ENCODE data around the gene UACA.

Gene UACA

DNA sequence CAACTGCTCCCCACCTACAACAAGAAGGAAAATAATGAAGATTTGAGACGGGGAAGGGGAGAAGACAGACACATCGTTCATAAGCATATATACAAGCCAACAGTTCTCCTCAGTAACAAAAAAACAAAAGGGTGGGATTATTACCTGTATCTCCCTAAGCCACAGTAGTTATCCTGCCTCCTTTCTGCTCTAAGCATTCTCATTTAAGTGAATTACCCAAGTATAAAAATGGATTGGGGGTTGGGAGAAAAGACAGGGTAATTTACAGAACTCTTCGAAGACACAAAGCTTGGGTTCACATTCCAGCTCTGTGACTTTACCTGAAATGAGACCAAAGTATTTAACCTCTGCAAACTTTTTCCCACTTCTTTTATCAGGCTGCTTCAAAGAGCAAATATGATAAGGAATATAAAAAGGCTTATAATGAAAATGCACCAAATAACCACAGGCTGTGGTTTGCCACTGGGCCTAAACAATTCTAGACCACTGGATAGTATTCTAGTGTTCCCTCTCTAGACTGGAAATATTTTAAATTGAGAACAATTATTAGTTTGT is 64.4 kb downstream of the UACA start:
- no peak for DNase-seq (ENCODE audit: low read depth, low spot score)
- H3K4me3 ChIP-seq (ENCODE audit: low read depth, low read length), result no peak overlapping the region
- in situ Hi-C loops (cut with HindIII; ENCODE audit: low sequenced_read_pairs), result no loop called here
- TF ChIP-seq, protein P1, sequence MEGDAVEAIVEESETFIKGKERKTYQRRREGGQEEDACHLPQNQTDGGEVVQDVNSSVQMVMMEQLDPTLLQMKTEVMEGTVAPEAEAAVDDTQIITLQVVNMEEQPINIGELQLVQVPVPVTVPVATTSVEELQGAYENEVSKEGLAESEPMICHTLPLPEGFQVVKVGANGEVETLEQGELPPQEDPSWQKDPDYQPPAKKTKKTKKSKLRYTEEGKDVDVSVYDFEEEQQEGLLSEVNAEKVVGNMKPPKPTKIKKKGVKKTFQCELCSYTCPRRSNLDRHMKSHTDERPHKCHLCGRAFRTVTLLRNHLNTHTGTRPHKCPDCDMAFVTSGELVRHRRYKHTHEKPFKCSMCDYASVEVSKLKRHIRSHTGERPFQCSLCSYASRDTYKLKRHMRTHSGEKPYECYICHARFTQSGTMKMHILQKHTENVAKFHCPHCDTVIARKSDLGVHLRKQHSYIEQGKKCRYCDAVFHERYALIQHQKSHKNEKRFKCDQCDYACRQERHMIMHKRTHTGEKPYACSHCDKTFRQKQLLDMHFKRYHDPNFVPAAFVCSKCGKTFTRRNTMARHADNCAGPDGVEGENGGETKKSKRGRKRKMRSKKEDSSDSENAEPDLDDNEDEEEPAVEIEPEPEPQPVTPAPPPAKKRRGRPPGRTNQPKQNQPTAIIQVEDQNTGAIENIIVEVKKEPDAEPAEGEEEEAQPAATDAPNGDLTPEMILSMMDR (IDR thresholded peaks at IDR 0.05; ENCODE audit: low read depth, low read length), result no peak

DNA sequence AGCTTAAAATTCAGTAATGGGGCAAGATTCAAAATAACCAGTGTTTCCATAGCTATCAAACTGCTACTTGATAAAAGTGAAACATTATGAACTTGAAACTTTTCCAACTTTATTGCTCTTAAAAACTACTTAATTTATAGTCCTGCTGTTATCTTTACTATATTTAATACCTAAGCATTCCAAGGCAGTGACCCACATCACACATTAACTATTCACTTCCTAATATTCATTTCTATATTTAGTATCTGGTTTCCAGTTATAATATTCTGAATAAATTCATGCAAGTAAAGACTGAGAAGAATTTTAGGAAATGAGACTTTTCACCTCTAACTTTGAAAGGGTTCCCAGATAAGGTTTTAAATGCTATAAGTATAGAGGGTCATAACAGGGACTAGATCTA is 64.9 kb downstream of the UACA start:
- no peak for DNase-seq (ENCODE audit: low read depth, low spot score)
- in situ Hi-C loops (cut with HindIII; ENCODE audit: low sequenced_read_pairs), result no loop called here
- TF ChIP-seq, protein P1 (IDR thresholded peaks at IDR 0.05; ENCODE audit: low read depth, low read length), result no peak
- H3K4me3 ChIP-seq (ENCODE audit: low read depth, low read length), result no peak overlapping the region

DNA sequence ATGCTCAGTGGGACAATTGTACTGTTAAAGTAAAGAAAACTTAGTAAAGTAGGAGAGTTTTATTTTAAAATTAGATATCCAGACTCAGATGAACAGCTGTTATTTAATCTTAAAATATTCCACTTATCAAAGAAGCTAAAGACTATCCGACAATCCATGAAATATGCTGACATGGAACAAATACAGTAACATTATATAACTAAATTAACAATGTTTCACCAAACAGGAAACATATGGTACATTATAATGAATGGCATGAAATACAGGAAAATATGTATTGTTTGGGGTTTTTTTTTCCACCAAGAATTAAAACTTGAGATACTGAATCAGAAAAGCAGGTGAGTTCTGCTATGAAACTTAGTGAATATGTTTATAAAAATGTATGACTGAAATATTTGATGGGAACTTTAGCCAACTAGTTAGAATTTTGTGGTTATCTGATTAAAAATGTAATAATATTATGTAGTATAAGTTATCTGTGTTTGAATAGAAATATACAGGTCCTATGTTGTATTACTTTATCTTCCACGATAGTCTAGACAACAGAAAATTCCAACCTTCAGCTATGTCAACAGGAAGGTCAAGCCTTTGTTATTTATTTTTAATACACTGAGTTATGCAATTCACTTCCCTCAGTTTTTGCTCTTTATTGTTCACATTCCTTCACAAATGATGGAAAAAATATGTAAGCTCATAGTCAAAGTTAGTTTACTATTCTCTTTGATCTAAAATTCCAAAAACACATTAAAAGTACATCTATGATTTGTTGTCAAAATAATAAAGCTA is 72.7 kb downstream of the UACA start:
- in situ Hi-C loops (cut with HindIII; ENCODE audit: low sequenced_read_pairs), result no loop called here
- H3K4me3 ChIP-seq (ENCODE audit: low read depth, low read length), result no peak overlapping the region
- no peak for DNase-seq (ENCODE audit: low read depth, low spot score)
- TF ChIP-seq, protein P1 (IDR thresholded peaks at IDR 0.05; ENCODE audit: low read depth, low read length), result no peak

DNA sequence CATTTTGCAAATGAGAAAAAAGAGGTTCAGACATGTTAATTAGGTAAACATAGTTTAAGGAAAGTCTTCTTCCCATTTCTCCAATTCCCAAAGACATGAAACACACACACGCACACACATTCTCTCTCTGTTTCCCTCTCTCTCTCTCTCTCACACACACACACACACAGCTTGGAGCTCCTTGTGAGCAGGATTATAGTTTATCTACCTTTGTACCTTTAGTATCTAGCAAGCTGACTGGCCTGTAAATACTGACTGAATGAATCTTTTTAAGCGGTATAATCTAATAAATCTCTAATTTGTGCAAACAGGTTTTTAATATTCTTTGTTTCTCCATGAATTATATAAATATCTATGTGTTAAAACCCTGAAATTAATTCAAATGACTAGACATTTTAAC is 73.3 kb downstream of the UACA start:
- DNase-seq (ENCODE audit: low read depth, low spot score), result no peak
- no peak overlapping the region for H3K4me3 ChIP-seq (ENCODE audit: low read depth, low read length)
- TF ChIP-seq, protein P1 (IDR thresholded peaks at IDR 0.05; ENCODE audit: low read depth, low read length), result no peak
- in situ Hi-C loops (cut with HindIII; ENCODE audit: low sequenced_read_pairs), result no loop called here

DNA sequence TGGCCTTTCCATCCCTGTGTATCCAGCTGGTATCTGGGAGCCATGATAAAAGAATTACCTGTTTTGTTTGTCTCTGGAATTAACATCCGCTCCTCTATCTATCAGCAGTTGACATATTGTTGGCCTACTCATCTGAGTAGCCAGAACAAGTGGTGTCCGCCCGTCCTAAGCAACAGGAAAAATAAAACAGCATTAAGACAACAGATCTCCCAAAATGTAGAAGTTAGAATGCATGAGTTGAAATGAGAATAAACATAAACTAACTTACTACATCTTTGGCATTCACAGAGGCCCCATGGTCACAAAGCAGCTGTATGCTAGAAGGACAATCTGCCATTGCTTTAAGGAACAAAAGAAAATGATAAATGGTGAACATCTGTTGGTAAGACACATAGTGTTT is 75.9 kb downstream of the UACA start:
- no peak for DNase-seq (ENCODE audit: low read depth, low spot score)
- no peak overlapping the region for H3K4me3 ChIP-seq (ENCODE audit: low read depth, low read length)
- in situ Hi-C loops (cut with HindIII; ENCODE audit: low sequenced_read_pairs), result no loop called here
- TF ChIP-seq, protein P1 (IDR thresholded peaks at IDR 0.05; ENCODE audit: low read depth, low read length), result no peak

DNA sequence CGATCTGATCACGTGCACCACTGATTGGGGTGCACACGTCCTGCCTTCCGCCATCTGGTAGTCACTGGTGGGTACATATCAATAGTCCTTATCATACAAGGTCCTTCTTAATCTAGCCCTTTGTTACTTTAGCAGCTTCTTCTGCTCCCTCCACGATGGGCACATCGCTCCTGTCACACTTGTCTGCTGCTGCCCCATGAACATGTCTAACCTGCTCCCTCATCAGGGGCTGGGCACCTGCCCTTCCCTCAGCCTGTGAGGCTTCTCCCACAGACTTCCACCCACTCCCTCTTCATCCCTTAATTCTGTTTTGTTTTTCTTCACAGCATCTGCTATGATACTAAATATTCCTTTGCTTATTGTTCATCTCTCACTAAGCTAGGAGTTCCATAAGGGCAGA is 82.5 kb downstream of the UACA start:
- no peak for DNase-seq (ENCODE audit: low read depth, low spot score)
- no peak overlapping the region for H3K4me3 ChIP-seq (ENCODE audit: low read depth, low read length)
- in situ Hi-C loops (cut with HindIII; ENCODE audit: low sequenced_read_pairs), result no loop called here
- TF ChIP-seq, protein P1 (IDR thresholded peaks at IDR 0.05; ENCODE audit: low read depth, low read length), result no peak
